Ishikawa (cell line): Measurements from ENCODE around the gene LRR1.

Experiments used
- CREB1 ChIP-seq: IDR thresholded peaks from 2 replicates; pipeline ENCODE4 v1.6.1; 2012; ENCODE audit warnings: low read depth
- NFIC ChIP-seq: IDR thresholded peaks from 2 replicates; pipeline ENCODE4 v1.6.1; 2012
- RAD21 ChIP-seq: IDR thresholded peaks from 2 replicates; pipeline ENCODE4 v1.6.1; 2012; ENCODE audit warnings: low read depth
- REST ChIP-seq: IDR thresholded peaks from 2 replicates; pipeline ENCODE4 v1.6.1; 2012; ENCODE audit warnings: low read depth, mild to moderate bottlenecking
- YY1 ChIP-seq: IDR thresholded peaks from 2 replicates; pipeline ENCODE4 v1.6.1; 2012; ENCODE audit warnings: low read depth
- TF ChIP-seq, protein P1 (sequence below): IDR thresholded peaks from 2 replicates; pipeline ENCODE4 v1.6.1; 2012

GRCh38 chr14:49549446-49549845 lies 49.3 kb upstream of the LRR1 start:
- TF ChIP-seq, protein P1, sequence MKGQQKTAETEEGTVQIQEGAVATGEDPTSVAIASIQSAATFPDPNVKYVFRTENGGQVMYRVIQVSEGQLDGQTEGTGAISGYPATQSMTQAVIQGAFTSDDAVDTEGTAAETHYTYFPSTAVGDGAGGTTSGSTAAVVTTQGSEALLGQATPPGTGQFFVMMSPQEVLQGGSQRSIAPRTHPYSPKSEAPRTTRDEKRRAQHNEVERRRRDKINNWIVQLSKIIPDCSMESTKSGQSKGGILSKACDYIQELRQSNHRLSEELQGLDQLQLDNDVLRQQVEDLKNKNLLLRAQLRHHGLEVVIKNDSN: no peak
- no peak for TF ChIP-seq RAD21
- TF ChIP-seq REST: no peak
- no peak for TF ChIP-seq CREB1
- TF ChIP-seq NFIC: no peak
- no peak for TF ChIP-seq YY1
